Measurements from ENCODE around the gene NPLOC4.

Gene NPLOC4

GRCh38 chr17:81509972-81510784, 126.7 kb downstream of the NPLOC4 start:
- H3K27me3 ChIP-seq (ENCODE audit: control insufficient read depth in 3 of 3, insufficient read depth in 3 of 3, low read depth in 1 of 3, low read length in 3 of 3): no peaks in the 10 kb centered on the region
- H2BK5ac ChIP-seq (ENCODE audit: low read length): no peak overlapping the region
- peaks cover 5 to 7% of the 10 kb centered on the region in 2 donors for H3K4me1 ChIP-seq (ENCODE audit: control insufficient read depth in 2 of 2, insufficient read depth in 1 of 2, low read depth in 1 of 2, low read length in 2 of 2)
- no peak overlapping the region for H2BK12ac ChIP-seq (ENCODE audit: low read length)
- no peak overlapping the region for H2BK120ac ChIP-seq (ENCODE audit: low read depth, low read length)
- H4K8ac ChIP-seq (ENCODE audit: low read depth, low read length): no peak overlapping the region
- H2AFZ ChIP-seq (ENCODE audit: low read length): no peak overlapping the region
- peak overlapping the region; percentile 90 to 95 for H3K4me3 ChIP-seq (ENCODE audit: low read length in 2 of 2)
- no peak overlapping the region for H3K14ac ChIP-seq (ENCODE audit: low read length)
- H3K27ac ChIP-seq (replicated peaks; ENCODE audit: low read length): no peak overlapping the region
- no peak overlapping the region for H2BK15ac ChIP-seq (ENCODE audit: low read length)
- no peak overlapping the region for H3K18ac ChIP-seq (ENCODE audit: low read length)
- peaks cover 13% of the 10 kb centered on the region for H3K79me1 ChIP-seq (ENCODE audit: low read depth, low read length)
- no peak for DNase-seq (ENCODE audit: low spot score)
- H3K4me2 ChIP-seq (ENCODE audit: insufficient read depth, low read length, poor library complexity, severe bottlenecking): peak overlapping the region; percentile 87
- no peak overlapping the region for H2AK5ac ChIP-seq (ENCODE audit: low read depth, low read length)
- H4K91ac ChIP-seq (ENCODE audit: low read depth, low read length, poor library complexity): no peak overlapping the region
- no CpG with 5 or more reads among the region's 22 CpGs for WGBS, 2 donors (ENCODE audit: extremely low coverage in 2 of 2, insufficient read length in 2 of 2, insufficient replicate concordance in 1 of 2)
- H3K36me3 ChIP-seq (replicated peaks in 1 of 2; ENCODE audit: control insufficient read depth in 2 of 2, insufficient read depth in 2 of 2, low read length in 2 of 2): peaks cover 29 to 39% of the 10 kb centered on the region in 2 donors
- peaks cover 0 to 8% of the 10 kb centered on the region in 2 donors for H3K9me3 ChIP-seq (replicated peaks in 1 of 2; ENCODE audit: control insufficient read depth in 2 of 2, insufficient read depth in 1 of 2, low read depth in 1 of 2, low read length in 2 of 2)
- peak overlapping the region; percentile 100 for H3K9ac ChIP-seq (ENCODE audit: low read depth, low read length, poor library complexity)
- H3K23ac ChIP-seq (ENCODE audit: low read depth, low read length, poor library complexity): peak overlapping the region; percentile 1
- H3K4ac ChIP-seq (ENCODE audit: low read length): no peak overlapping the region

GRCh38 chr17:81509207-81509971, 127.5 kb downstream of the NPLOC4 start:
- H3K36me3 ChIP-seq (replicated peaks in 1 of 2; ENCODE audit: control insufficient read depth in 2 of 2, insufficient read depth in 2 of 2, low read length in 2 of 2): peaks cover 29 to 39% of the 10 kb centered on the region in 2 donors
- no peak overlapping the region for H3K23ac ChIP-seq (ENCODE audit: low read depth, low read length, poor library complexity)
- no peak overlapping the region for H2BK12ac ChIP-seq (ENCODE audit: low read length)
- peak overlapping the region; percentile 16 to 95 for H3K4me3 ChIP-seq (ENCODE audit: low read length in 2 of 2)
- H3K9me3 ChIP-seq (replicated peaks in 1 of 2; ENCODE audit: control insufficient read depth in 2 of 2, insufficient read depth in 1 of 2, low read depth in 1 of 2, low read length in 2 of 2): peaks cover 0 to 8% of the 10 kb centered on the region in 2 donors
- H3K18ac ChIP-seq (ENCODE audit: low read length): no peak overlapping the region
- H3K4me2 ChIP-seq (ENCODE audit: insufficient read depth, low read length, poor library complexity, severe bottlenecking): peak overlapping the region; percentile 26
- no peak overlapping the region for H4K91ac ChIP-seq (ENCODE audit: low read depth, low read length, poor library complexity)
- no peak overlapping the region for H2AFZ ChIP-seq (ENCODE audit: low read length)
- H3K14ac ChIP-seq (ENCODE audit: low read length): no peak overlapping the region
- H2BK5ac ChIP-seq (ENCODE audit: low read length): no peak overlapping the region
- H3K79me1 ChIP-seq (ENCODE audit: low read depth, low read length): peaks cover 13% of the 10 kb centered on the region
- H2BK15ac ChIP-seq (ENCODE audit: low read length): no peak overlapping the region
- no peak overlapping the region for H4K8ac ChIP-seq (ENCODE audit: low read depth, low read length)
- H3K27ac ChIP-seq (replicated peaks; ENCODE audit: low read length): no peak overlapping the region
- H3K27me3 ChIP-seq (ENCODE audit: control insufficient read depth in 3 of 3, insufficient read depth in 3 of 3, low read depth in 1 of 3, low read length in 3 of 3): no peaks in the 10 kb centered on the region
- no peak overlapping the region for H2AK5ac ChIP-seq (ENCODE audit: low read depth, low read length)
- peaks cover 5 to 7% of the 10 kb centered on the region in 2 donors for H3K4me1 ChIP-seq (ENCODE audit: control insufficient read depth in 2 of 2, insufficient read depth in 1 of 2, low read depth in 1 of 2, low read length in 2 of 2)
- no peak for DNase-seq (ENCODE audit: low spot score)
- no peak overlapping the region for H3K9ac ChIP-seq (ENCODE audit: low read depth, low read length, poor library complexity)
- no peak overlapping the region for H3K4ac ChIP-seq (ENCODE audit: low read length)
- WGBS, 2 donors (ENCODE audit: extremely low coverage in 2 of 2, insufficient read length in 2 of 2, insufficient replicate concordance in 1 of 2): no CpG with 5 or more reads among the region's 12 CpGs
- H2BK120ac ChIP-seq (ENCODE audit: low read depth, low read length): no peak overlapping the region

- H2BK5ac ChIP-seq (ENCODE audit: low read length): no peak overlapping the region
- H3K79me1 ChIP-seq (ENCODE audit: low read depth, low read length): peaks cover 11% of the 10 kb centered on the region
- H3K14ac ChIP-seq (ENCODE audit: low read length): no peak overlapping the region
- no peaks in the 10 kb centered on the region for H3K27me3 ChIP-seq (ENCODE audit: control insufficient read depth in 3 of 3, insufficient read depth in 3 of 3, low read depth in 1 of 3, low read length in 3 of 3)
- H3K36me3 ChIP-seq (replicated peaks in 1 of 2; ENCODE audit: control insufficient read depth in 2 of 2, insufficient read depth in 2 of 2, low read length in 2 of 2): peaks cover 29 to 39% of the 10 kb centered on the region in 2 donors
- no peak overlapping the region for H2BK15ac ChIP-seq (ENCODE audit: low read length)
- no peak overlapping the region for H2BK120ac ChIP-seq (ENCODE audit: low read depth, low read length)
- DNase-seq (ENCODE audit: low spot score): no peak
- peaks cover 5 to 7% of the 10 kb centered on the region in 2 donors for H3K4me1 ChIP-seq (ENCODE audit: control insufficient read depth in 2 of 2, insufficient read depth in 1 of 2, low read depth in 1 of 2, low read length in 2 of 2)
- no peak overlapping the region for H3K23ac ChIP-seq (ENCODE audit: low read depth, low read length, poor library complexity)
- peak overlapping the region; percentile 7 for H3K27ac ChIP-seq (replicated peaks; ENCODE audit: low read length)
- H4K91ac ChIP-seq (ENCODE audit: low read depth, low read length, poor library complexity): no peak overlapping the region
- H3K9ac ChIP-seq (ENCODE audit: low read depth, low read length, poor library complexity): no peak overlapping the region
- peak overlapping the region in 1 of 2 donors; percentile 95 for H3K4me3 ChIP-seq (ENCODE audit: low read length in 2 of 2)
- H2BK12ac ChIP-seq (ENCODE audit: low read length): no peak overlapping the region
- peak overlapping the region; percentile 26 for H3K4me2 ChIP-seq (ENCODE audit: insufficient read depth, low read length, poor library complexity, severe bottlenecking)
- no peak overlapping the region for H2AK5ac ChIP-seq (ENCODE audit: low read depth, low read length)
- H4K8ac ChIP-seq (ENCODE audit: low read depth, low read length): no peak overlapping the region
- no peak overlapping the region for H2AFZ ChIP-seq (ENCODE audit: low read length)
- no peak overlapping the region for H3K18ac ChIP-seq (ENCODE audit: low read length)
- peaks cover 0 to 8% of the 10 kb centered on the region in 2 donors for H3K9me3 ChIP-seq (replicated peaks in 1 of 2; ENCODE audit: control insufficient read depth in 2 of 2, insufficient read depth in 1 of 2, low read depth in 1 of 2, low read length in 2 of 2)
- H3K4ac ChIP-seq (ENCODE audit: low read length): no peak overlapping the region
- no CpG with 5 or more reads among the region's 10 CpGs for WGBS, 2 donors (ENCODE audit: extremely low coverage in 2 of 2, insufficient read length in 2 of 2, insufficient replicate concordance in 1 of 2)
These were observed 128.2 kb downstream of the NPLOC4 start for GRCh38 chr17:81508639-81509206.
